Measurements from ENCODE around the gene CATSPERE. TPM values are rescaled to one million over a fixed set of nuclear protein-coding genes. Genes with fewer than 3 reads are reported as not detected.

Gene CATSPERE
- total RNA-seq, result 0.74 TPM
- long read RNA-seq, partial matches to known transcripts, result 0 of 2 reads
- long read RNA-seq, other reads (novel, unspliced or antisense), result 2 of 2 reads

- peak; percentile 95 for DNase-seq (ENCODE audit: low spot score)
Observed at GRCh38 chr1:244461245-244462071, at the start of gene CATSPERE. CATSPERE (plus strand) TSS chr1:244461273; CDS start chr1:244461430, 157 bp downstream.

- no peak for DNase-seq (ENCODE audit: low spot score)
Observed at GRCh38 chr1:244412176-244412575, 48.9 kb upstream of the CATSPERE start.

- no peak for DNase-seq (ENCODE audit: low spot score)
Observed at GRCh38 chr1:244413736-244414135, 47.3 kb upstream of the CATSPERE start.

- DNase-seq (ENCODE audit: low spot score), result no peak
Observed at GRCh38 chr1:244414543-244414942, 46.5 kb upstream of the CATSPERE start.

GRCh38 chr1:244419024-244419423, 42.0 kb upstream of the CATSPERE start:
- no peak for DNase-seq (ENCODE audit: low spot score)

- DNase-seq (ENCODE audit: low spot score), result no peak
Observed at GRCh38 chr1:244422174-244422573, 38.9 kb upstream of the CATSPERE start.

GRCh38 chr1:244424649-244425334, 36.3 kb upstream of the CATSPERE start:
- DNase-seq (ENCODE audit: low spot score), result no peak

- DNase-seq (ENCODE audit: low spot score), result no peak
Observed at GRCh38 chr1:244427647-244428046, 33.4 kb upstream of the CATSPERE start.

- no peak for DNase-seq (ENCODE audit: low spot score)
Observed at GRCh38 chr1:244429818-244430217, 31.3 kb upstream of the CATSPERE start.

- no peak for DNase-seq (ENCODE audit: low spot score)
Observed at GRCh38 chr1:244431166-244431565, 29.9 kb upstream of the CATSPERE start.

- no peak for DNase-seq (ENCODE audit: low spot score)
Observed at GRCh38 chr1:244435562-244436205, 25.4 kb upstream of the CATSPERE start.

- DNase-seq (ENCODE audit: low spot score), result no peak
Observed at GRCh38 chr1:244436336-244437085, 24.6 kb upstream of the CATSPERE start.

GRCh38 chr1:244437086-244437468, 24.0 kb upstream of the CATSPERE start:
- DNase-seq (ENCODE audit: low spot score), result no peak

GRCh38 chr1:244439391-244440032, 21.6 kb upstream of the CATSPERE start:
- no peak for DNase-seq (ENCODE audit: low spot score)

- no peak for DNase-seq (ENCODE audit: low spot score)
Observed at GRCh38 chr1:244442850-244443249, 18.2 kb upstream of the CATSPERE start.

- DNase-seq (ENCODE audit: low spot score), result no peak
Observed at GRCh38 chr1:244444854-244445253, 16.2 kb upstream of the CATSPERE start.

- no peak for DNase-seq (ENCODE audit: low spot score)
Observed at GRCh38 chr1:244445320-244446181, 15.5 kb upstream of the CATSPERE start.

- no peak for DNase-seq (ENCODE audit: low spot score)
Observed at GRCh38 chr1:244447024-244447423, 14.0 kb upstream of the CATSPERE start.

- DNase-seq (ENCODE audit: low spot score), result no peak
Observed at GRCh38 chr1:244447552-244447951, 13.5 kb upstream of the CATSPERE start.
